Thyroid gland (tissue), 4 donors: ENCODE results near the gene PGRMC2. TPM values are rescaled to one million over a fixed set of nuclear protein-coding genes. Genes with fewer than 3 reads are reported as not detected.
"Not testable (repeated sequence)": the region's sequence is repeated elsewhere in the genome, so short reads cannot be mapped to it uniquely, and the experiment has no call there.

Experiments
- DNase-seq, 2 donors: peaks; one replicate each; pipeline ENCODE4 v3.0.0-alpha.2; 2019
- H3K27ac ChIP-seq, 3 donors: fragments of 200-600 bp; sonication (generic); 1 replicate in 2 of 3; 2 replicates in 1 of 3; pipeline ENCODE4 v1.5.1; 2016 to 2019; ENCODE audit warnings: mild to moderate bottlenecking in 1 of 3, moderate library complexity in 1 of 3
- H3K27me3 ChIP-seq: fragments of 200-600 bp; sonication (generic); one replicate; pipeline ENCODE4 v1.5.1; 2019
- H3K36me3 ChIP-seq, 2 donors: fragments of 200-600 bp; sonication (generic); one replicate each; pipeline ENCODE4 v1.5.1; 2016 to 2019
- H3K4me1 ChIP-seq, 2 donors: fragments of 200-600 bp; sonication (generic); one replicate each; pipeline ENCODE4 v1.5.1; 2017 to 2019
- H3K4me3 ChIP-seq, 3 donors: fragments of 200-600 bp; sonication (generic); replicated peaks in 1 of 3; 1 replicate in 2 of 3; 2 replicates in 1 of 3; pipeline ENCODE4 v1.5.1; 2016; ENCODE audit warnings: mild to moderate bottlenecking in 1 of 3
- H3K9me3 ChIP-seq: fragments of 200-600 bp; sonication (generic); one replicate; pipeline ENCODE4 v1.5.1; 2017
- POLR2A ChIP-seq, 2 donors: fragments of 450-650 bp; IDR thresholded peaks; one replicate each; pipeline ENCODE4 v1.6.1; 2017; ENCODE audit warnings: antibody characterized with exemption in 2 of 2, mild to moderate bottlenecking in 2 of 2, moderate library complexity in 1 of 2
- WGBS, 2 donors: methylation state at CpG; one replicate each; pipeline ENCODE4 v1.1.5; 2017; 5-methylcytosine and 5-hydroxymethylcytosine counted together
- intact Hi-C: fragments of 100-400 bp; cut with DNase I; formaldehyde crosslinking; loops from one replicate; pipeline ENCODE4 v1.15.1; 2023
- total RNA-seq, 4 donors: library from RNA; depleted of rRNA; stranded (reverse); fragments of >200 nt; gene quantifications; one replicate each; pipeline ENCODE4 v1.2.3, GENCODE V29; 2016
- TF ChIP-seq, protein P1 (sequence below), 6 experiments: fragments of 200-600 bp in 3 of 6; fragments of 450-650 bp in 3 of 6; sonication (generic) in 3 of 6; IDR thresholded peaks; one replicate each; pipeline ENCODE4 v1.5.1; 2016 to 2019; ENCODE audit warnings: antibody characterized with exemption in 6 of 6, mild to moderate bottlenecking in 2 of 6, inconsistent platforms in 1 of 6, moderate library complexity in 1 of 6

The PGRMC2 gene
- total RNA-seq, 4 donors from 2014 or later = 46.5 to 68.9 (median 50.2) TPM

- H3K4me1 ChIP-seq, intact Hi-C loops, H3K36me3 ChIP-seq, H3K9me3 ChIP-seq, H3K4me3 ChIP-seq, H3K27ac ChIP-seq, H3K27me3 ChIP-seq, DNase-seq: not testable (repeated sequence)
- 85% methylated on average over 4 of the region's 4 CpGs for WGBS, 2 donors
These were observed 29.4 kb downstream of the PGRMC2 start for GRCh38 chr4:128258166-128258565.

- TF ChIP-seq, protein P1, sequence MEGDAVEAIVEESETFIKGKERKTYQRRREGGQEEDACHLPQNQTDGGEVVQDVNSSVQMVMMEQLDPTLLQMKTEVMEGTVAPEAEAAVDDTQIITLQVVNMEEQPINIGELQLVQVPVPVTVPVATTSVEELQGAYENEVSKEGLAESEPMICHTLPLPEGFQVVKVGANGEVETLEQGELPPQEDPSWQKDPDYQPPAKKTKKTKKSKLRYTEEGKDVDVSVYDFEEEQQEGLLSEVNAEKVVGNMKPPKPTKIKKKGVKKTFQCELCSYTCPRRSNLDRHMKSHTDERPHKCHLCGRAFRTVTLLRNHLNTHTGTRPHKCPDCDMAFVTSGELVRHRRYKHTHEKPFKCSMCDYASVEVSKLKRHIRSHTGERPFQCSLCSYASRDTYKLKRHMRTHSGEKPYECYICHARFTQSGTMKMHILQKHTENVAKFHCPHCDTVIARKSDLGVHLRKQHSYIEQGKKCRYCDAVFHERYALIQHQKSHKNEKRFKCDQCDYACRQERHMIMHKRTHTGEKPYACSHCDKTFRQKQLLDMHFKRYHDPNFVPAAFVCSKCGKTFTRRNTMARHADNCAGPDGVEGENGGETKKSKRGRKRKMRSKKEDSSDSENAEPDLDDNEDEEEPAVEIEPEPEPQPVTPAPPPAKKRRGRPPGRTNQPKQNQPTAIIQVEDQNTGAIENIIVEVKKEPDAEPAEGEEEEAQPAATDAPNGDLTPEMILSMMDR (IDR thresholded peaks at IDR 0.05) = no peak
- TF ChIP-seq POLR2A (IDR thresholded peaks at IDR 0.05) = no peak
- no peak overlapping the region for H3K27ac ChIP-seq
- 50 to 55% methylated on average over 1 of the region's 1 CpG for WGBS, 2 donors
- DNase-seq = no peak
- H3K27me3 ChIP-seq = no peaks in the 10 kb centered on the region
- no peaks in the 10 kb centered on the region for H3K36me3 ChIP-seq
- no peak overlapping the region for H3K4me3 ChIP-seq
- H3K9me3 ChIP-seq = no peaks in the 10 kb centered on the region
- intact Hi-C loops = no loop called here
- no peaks in the 10 kb centered on the region for H3K4me1 ChIP-seq
These were observed 31.1 kb downstream of the PGRMC2 start for GRCh38 chr4:128256539-128256938.

GRCh38 chr4:128255906-128256305 is 31.7 kb downstream of the PGRMC2 start:
- Histone ChIP-seq H3K27ac (no peak overlapping the region), H3K27me3 (no peaks in the 10 kb centered on the region), H3K4me3 (no peak overlapping the region), H3K9me3 (no peaks in the 10 kb centered on the region), H3K36me3 (no peaks in the 10 kb centered on the region), H3K4me1 (no peaks in the 10 kb centered on the region)
- intact Hi-C loops = no loop called here
- no peak for DNase-seq
- WGBS, 2 donors = 89 to 91% methylated on average over 3 of the region's 3 CpGs
- no peak for TF ChIP-seq POLR2A (IDR thresholded peaks at IDR 0.05)
- TF ChIP-seq, protein P1 (IDR thresholded peaks at IDR 0.05) = no peak

DNA sequence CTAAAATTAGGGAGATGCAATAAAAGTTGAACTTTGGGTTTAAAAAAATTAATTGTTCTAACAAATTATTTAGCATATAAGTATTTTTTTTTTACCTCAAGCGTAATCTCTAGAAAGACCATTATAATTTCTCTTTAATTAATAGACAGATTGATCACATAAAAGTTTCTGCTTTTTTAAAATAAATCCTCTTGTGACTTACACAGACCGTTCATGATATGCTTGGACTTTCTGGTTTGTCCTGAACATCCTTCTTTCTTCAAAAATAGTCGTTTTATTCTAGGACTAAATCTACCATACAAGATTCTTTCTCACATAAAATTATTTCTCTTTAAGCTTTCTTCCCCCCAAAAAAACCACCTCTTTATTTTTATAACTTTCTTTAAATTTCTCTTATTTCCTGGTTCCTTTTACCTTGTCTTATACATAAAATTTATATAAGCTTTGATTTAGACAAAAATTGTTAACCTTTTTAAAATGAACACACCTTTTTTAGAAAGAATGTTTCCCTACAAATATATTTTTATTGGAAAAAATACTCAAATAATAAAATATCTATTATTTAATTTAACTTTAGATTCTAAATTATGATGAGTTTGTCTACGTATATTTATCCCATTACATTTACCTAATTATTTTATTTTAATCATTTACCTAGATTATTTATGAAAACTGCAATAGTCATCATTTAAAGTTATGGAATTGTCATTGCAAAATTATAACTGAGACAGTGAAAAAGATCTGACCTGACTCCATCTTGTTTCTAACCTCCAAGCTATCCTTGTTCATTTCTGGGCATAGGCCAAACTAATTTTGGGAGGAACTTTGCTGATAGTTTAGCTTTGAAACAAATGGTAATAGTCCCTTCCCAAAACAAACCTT is 37.6 kb downstream of the PGRMC2 start:
- TF ChIP-seq POLR2A (IDR thresholded peaks at IDR 0.05) = no peak
- TF ChIP-seq, protein P1 (IDR thresholded peaks at IDR 0.05) = no peak
- Histone ChIP-seq H3K4me1 (no peaks in the 10 kb centered on the region), H3K27ac (no peak overlapping the region), H3K9me3 (no peaks in the 10 kb centered on the region), H3K36me3 (no peaks in the 10 kb centered on the region), H3K27me3 (no peaks in the 10 kb centered on the region), H3K4me3 (no peak overlapping the region)
- intact Hi-C loops = no loop called here
- no peak for DNase-seq
- WGBS, 2 donors = 61 to 66% methylated on average over 4 of the region's 4 CpGs

- H3K36me3 ChIP-seq = no peaks in the 10 kb centered on the region
- WGBS, 2 donors = 96 to 97% methylated on average over 1 of the region's 1 CpG
- H3K27ac ChIP-seq = no peak overlapping the region
- TF ChIP-seq, protein P1 (IDR thresholded peaks at IDR 0.05) = no peak
- TF ChIP-seq POLR2A (IDR thresholded peaks at IDR 0.05) = no peak
- H3K27me3 ChIP-seq = no peaks in the 10 kb centered on the region
- no peak overlapping the region for H3K4me3 ChIP-seq
- intact Hi-C loops = no loop called here
- no peaks in the 10 kb centered on the region for H3K9me3 ChIP-seq
- no peak for DNase-seq
- H3K4me1 ChIP-seq = no peaks in the 10 kb centered on the region
These were observed 39.7 kb downstream of the PGRMC2 start for GRCh38 chr4:128247906-128248305.

DNA sequence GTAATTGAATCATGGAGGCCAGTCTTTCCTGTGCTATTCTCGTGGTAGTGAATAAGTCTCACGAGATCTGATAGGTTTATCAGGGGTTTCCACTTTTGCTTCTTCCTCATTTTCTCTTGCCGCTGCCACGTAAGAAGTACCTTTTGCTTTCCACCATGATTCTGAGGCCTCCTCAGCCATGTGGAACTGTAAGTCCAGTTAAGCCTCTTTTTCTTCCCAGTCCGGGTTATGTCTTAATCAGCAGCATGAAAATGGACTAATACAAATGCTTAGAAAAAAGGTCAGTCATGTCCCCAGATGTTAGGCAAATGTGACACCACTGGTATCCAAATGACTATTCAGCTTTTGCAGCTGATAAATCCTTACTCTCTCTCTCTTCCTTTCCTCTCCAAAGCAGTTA is 42.2 kb downstream of the PGRMC2 start:
- H3K36me3 ChIP-seq, H3K27ac ChIP-seq, H3K4me1 ChIP-seq, DNase-seq, H3K9me3 ChIP-seq, H3K27me3 ChIP-seq, intact Hi-C loops, H3K4me3 ChIP-seq: not testable (repeated sequence)
- 86 to 88% methylated on average over 5 of the region's 5 CpGs for WGBS, 2 donors
